Vagina (tissue), 2 donors: ENCODE results near the gene RALB.

Experiments used
- CTCF ChIP-seq, 3 experiments: fragments of 450-650 bp in 2 of 3; fragments of 200-600 bp in 1 of 3; sonication (generic) in 1 of 3; IDR thresholded peaks; one replicate each; pipeline ENCODE4 v1.5.1; 2017 to 2019; ENCODE audit warnings: antibody characterized with exemption in 3 of 3, mild to moderate bottlenecking in 2 of 3, moderate library complexity in 2 of 3
- POLR2AphosphoS5 ChIP-seq, 2 donors: sonication (generic); formaldehyde crosslinking; IDR thresholded peaks; one replicate each; pipeline ENCODE4 v1.9.0; 2017; ENCODE audit warnings: antibody characterized with exemption in 2 of 2, mild to moderate bottlenecking in 2 of 2, low read depth in 1 of 2; ENCODE audit not compliant: insufficient read depth in 1 of 2

DNA sequence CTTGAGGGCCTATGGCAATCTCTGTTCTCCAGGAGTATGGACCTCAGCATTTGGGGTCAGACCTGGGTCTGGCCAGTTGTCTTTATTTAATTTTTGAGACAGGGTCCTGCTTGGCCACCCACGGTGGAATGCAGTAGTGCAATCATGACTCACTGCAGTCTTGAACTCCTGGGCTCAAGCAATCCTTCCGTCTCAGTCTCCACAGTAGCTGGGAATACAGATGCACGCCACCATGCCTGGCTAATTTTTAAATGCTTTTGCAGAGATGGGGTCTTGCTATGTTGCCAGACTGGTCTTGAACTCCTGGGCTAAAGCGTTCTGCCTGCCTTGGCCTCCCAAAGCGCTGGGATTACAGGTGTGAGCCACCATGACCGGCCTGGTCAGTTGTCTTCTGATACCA is 46.9 kb downstream of the RALB start:
- TF ChIP-seq POLR2AphosphoS5 (IDR thresholded peaks at IDR 0.05; ENCODE audit: insufficient read depth in 1 of 2, low read depth in 1 of 2) (no peak), CTCF (IDR thresholded peaks at IDR 0.05) (no peak)
